ENCODE measurements around the gene FOXM1.

GRCh38 chr12:2823483-2823882, 53.5 kb downstream of the FOXM1 start:
- TF ChIP-seq CTCF (IDR thresholded peaks at IDR 0.05; ENCODE audit: low read depth, low read length, poor library complexity, severe bottlenecking) (no peak), EZH2phosphoT487 (IDR thresholded peaks at IDR 0.05; ENCODE audit: borderline replicate concordance, low read length) (no peak)
